ENCODE data around the gene TBCK. TPM values are rescaled to one million over a fixed set of nuclear protein-coding genes. Genes with fewer than 3 reads are reported as not detected.

TBCK gene
- total and polyA plus RNA-seq, 2 of the 13 experiments (the other 11 are each of a cell fraction or from before 2014, with no cell fraction given), result 51.0 to 62.4 TPM

DNA sequence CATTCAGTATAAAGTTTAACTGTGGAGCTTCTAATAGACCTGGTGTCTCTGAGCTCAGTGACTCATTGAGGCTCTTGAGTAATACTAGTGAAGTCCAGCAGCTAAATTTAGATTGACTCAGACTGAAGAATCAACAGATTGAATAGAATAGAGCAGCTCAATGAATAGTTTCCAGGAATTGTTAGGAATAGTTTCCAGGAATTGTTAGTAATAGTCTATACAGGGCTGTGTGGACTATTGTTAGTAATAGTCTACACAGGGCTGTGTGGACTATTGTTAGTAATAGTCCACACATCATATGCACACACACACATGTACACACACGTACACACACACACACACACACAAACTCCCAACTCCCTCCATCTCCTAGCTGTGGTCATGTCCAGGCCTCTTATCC, 49.6 kb upstream of the TBCK start (continued):
- TF ChIP-seq, protein P1, sequence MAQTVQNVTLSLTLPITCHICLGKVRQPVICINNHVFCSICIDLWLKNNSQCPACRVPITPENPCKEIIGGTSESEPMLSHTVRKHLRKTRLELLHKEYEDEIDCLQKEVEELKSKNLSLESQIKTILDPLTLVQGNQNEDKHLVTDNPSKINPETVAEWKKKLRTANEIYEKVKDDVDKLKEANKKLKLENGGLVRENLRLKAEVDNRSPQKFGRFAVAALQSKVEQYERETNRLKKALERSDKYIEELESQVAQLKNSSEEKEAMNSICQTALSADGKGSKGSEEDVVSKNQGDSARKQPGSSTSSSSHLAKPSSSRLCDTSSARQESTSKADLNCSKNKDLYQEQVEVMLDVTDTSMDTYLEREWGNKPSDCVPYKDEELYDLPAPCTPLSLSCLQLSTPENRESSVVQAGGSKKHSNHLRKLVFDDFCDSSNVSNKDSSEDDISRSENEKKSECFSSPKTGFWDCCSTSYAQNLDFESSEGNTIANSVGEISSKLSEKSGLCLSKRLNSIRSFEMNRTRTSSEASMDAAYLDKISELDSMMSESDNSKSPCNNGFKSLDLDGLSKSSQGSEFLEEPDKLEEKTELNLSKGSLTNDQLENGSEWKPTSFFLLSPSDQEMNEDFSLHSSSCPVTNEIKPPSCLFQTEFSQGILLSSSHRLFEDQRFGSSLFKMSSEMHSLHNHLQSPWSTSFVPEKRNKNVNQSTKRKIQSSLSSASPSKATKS (CRISPR knock-in tag; IDR thresholded peaks at IDR 0.05), result no peak
- no peak for TF ChIP-seq ZNF142 (CRISPR knock-in tag; IDR thresholded peaks at IDR 0.05)
- TF ChIP-seq, protein P2, sequence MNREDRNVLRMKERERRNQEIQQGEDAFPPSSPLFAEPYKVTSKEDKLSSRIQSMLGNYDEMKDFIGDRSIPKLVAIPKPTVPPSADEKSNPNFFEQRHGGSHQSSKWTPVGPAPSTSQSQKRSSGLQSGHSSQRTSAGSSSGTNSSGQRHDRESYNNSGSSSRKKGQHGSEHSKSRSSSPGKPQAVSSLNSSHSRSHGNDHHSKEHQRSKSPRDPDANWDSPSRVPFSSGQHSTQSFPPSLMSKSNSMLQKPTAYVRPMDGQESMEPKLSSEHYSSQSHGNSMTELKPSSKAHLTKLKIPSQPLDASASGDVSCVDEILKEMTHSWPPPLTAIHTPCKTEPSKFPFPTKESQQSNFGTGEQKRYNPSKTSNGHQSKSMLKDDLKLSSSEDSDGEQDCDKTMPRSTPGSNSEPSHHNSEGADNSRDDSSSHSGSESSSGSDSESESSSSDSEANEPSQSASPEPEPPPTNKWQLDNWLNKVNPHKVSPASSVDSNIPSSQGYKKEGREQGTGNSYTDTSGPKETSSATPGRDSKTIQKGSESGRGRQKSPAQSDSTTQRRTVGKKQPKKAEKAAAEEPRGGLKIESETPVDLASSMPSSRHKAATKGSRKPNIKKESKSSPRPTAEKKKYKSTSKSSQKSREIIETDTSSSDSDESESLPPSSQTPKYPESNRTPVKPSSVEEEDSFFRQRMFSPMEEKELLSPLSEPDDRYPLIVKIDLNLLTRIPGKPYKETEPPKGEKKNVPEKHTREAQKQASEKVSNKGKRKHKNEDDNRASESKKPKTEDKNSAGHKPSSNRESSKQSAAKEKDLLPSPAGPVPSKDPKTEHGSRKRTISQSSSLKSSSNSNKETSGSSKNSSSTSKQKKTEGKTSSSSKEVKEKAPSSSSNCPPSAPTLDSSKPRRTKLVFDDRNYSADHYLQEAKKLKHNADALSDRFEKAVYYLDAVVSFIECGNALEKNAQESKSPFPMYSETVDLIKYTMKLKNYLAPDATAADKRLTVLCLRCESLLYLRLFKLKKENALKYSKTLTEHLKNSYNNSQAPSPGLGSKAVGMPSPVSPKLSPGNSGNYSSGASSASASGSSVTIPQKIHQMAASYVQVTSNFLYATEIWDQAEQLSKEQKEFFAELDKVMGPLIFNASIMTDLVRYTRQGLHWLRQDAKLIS (CRISPR knock-in tag; IDR thresholded peaks at IDR 0.05), result no peak
- peak; percentile 94 for TF ChIP-seq TBL1XR1 (IDR thresholded peaks at IDR 0.05; ENCODE audit: borderline replicate concordance, low read length, partially characterized antibody)
- no peak for TF ChIP-seq ZNF235 (CRISPR knock-in tag; IDR thresholded peaks at IDR 0.05; ENCODE audit: borderline replicate concordance)
- no peak for TF ChIP-seq SMARCC2 (IDR thresholded peaks at IDR 0.05)
- TF ChIP-seq EP300 (IDR thresholded peaks at IDR 0.05; ENCODE audit: low read depth in 2 of 2, low read length in 2 of 2), result peak in 1 of 2 experiments; percentile 51; a peak in 1 of 4 replicates
- no peak for TF ChIP-seq EP300 (CRISPR knock-in tag; IDR thresholded peaks at IDR 0.05; ENCODE audit: borderline replicate concordance)
- no peak for TF ChIP-seq MED1 (CRISPR knock-in tag; IDR thresholded peaks at IDR 0.05)
- no peak for TF ChIP-seq RXRA (CRISPR knock-in tag; IDR thresholded peaks at IDR 0.05)
- no peak for TF ChIP-seq ZNF24 (IDR thresholded peaks at IDR 0.05)
- no peak for TF ChIP-seq ATM (IDR thresholded peaks at IDR 0.05; ENCODE audit: borderline replicate concordance)
